Kidney capillary endothelial cell (primary cell): ENCODE measurements around the gene ANKRD44.
A peak's percentile ranks its signal among the peaks of the same experiment; 100 is the strongest.

Source experiments
- DNase-seq: peaks from one replicate; pipeline ENCODE4 v3.0.0-alpha.2; 2018; ENCODE audit warnings: low spot score

ANKRD44 gene

GRCh38 chr2:197141702-197142473, 168.7 kb downstream of the ANKRD44 start:
- DNase-seq: no peak

- no peak for DNase-seq
Observed at GRCh38 chr2:197140045-197140444, 170.5 kb downstream of the ANKRD44 start.

- no peak for DNase-seq
Observed at GRCh38 chr2:197138506-197138905, 172.1 kb downstream of the ANKRD44 start.

GRCh38 chr2:197137826-197138477, 172.6 kb downstream of the ANKRD44 start:
- DNase-seq: peak; percentile 61

- peak; percentile 57 for DNase-seq
Observed at GRCh38 chr2:197137231-197137630, 173.3 kb downstream of the ANKRD44 start.

- DNase-seq: no peak
Observed at GRCh38 chr2:197136452-197136851, 174.1 kb downstream of the ANKRD44 start.

GRCh38 chr2:197135806-197136205, 174.8 kb downstream of the ANKRD44 start:
- no peak for DNase-seq

- no peak for DNase-seq
Observed at GRCh38 chr2:197134206-197134605, 176.4 kb downstream of the ANKRD44 start.

GRCh38 chr2:197131558-197131855, 179.1 kb downstream of the ANKRD44 start:
- no peak for DNase-seq

GRCh38 chr2:197130318-197130717, 180.3 kb downstream of the ANKRD44 start:
- DNase-seq: no peak

- no peak for DNase-seq
Observed at GRCh38 chr2:197128897-197129296, 181.7 kb downstream of the ANKRD44 start.

- DNase-seq: no peak
Observed at GRCh38 chr2:197128126-197128525, 182.5 kb downstream of the ANKRD44 start.

- no peak for DNase-seq
Observed at GRCh38 chr2:197126630-197127352, 183.8 kb downstream of the ANKRD44 start.

GRCh38 chr2:197124639-197125390, 185.8 kb downstream of the ANKRD44 start:
- no peak for DNase-seq

GRCh38 chr2:197122821-197123220, 187.8 kb downstream of the ANKRD44 start:
- no peak for DNase-seq

GRCh38 chr2:197121756-197122385, 188.7 kb downstream of the ANKRD44 start:
- no peak for DNase-seq

GRCh38 chr2:197121255-197121654, 189.3 kb downstream of the ANKRD44 start:
- no peak for DNase-seq

GRCh38 chr2:197116306-197116879, 194.2 kb downstream of the ANKRD44 start:
- no peak for DNase-seq

GRCh38 chr2:197115325-197115724, 195.3 kb downstream of the ANKRD44 start:
- no peak for DNase-seq

GRCh38 chr2:197113275-197113711, 197.3 kb downstream of the ANKRD44 start:
- peak; percentile 39 for DNase-seq

- DNase-seq: peak; percentile 26
Observed at GRCh38 chr2:197109326-197109725, 201.3 kb downstream of the ANKRD44 start.
